ENCODE measurements around the gene IYD. TPM values are rescaled to one million over a fixed set of nuclear protein-coding genes. Genes with fewer than 3 reads are reported as not detected.

The IYD gene
- total and polyA plus RNA-seq, 4 donors, result 1.6 TPM; not detected in 3

DNA sequence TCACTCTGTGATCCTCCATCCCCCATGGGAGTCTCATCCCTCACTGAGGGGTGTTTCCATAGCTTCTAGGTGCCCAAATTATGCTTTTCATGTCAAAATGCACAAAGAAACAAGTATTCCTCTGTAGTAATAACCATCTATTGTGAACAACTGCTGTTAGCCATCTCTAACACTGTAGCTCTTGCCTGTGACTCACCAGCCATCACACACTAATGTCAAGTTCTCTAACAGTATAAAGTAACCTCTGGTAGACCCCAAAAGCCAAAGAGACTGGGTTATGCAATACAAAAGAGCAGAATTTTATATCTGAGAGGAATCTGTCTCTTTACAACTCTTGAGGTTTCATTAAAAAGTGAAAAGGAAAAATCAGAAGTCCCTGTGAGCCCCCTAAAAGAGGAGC lies 25.4 kb upstream of the IYD start:
- Histone ChIP-seq H3K27ac (ENCODE audit: low read depth in 1 of 2, low read length in 2 of 2) (no peak overlapping the region), H3K4me1 (ENCODE audit: control insufficient read depth in 1 of 2, insufficient read depth in 2 of 2, low read length in 2 of 2) (no peaks in the 10 kb centered on the region), H3K27me3 (ENCODE audit: control insufficient read depth in 1 of 2, insufficient read depth in 2 of 2, low read length in 1 of 2) (no peaks in the 10 kb centered on the region), H3K4me3 (ENCODE audit: low read length in 2 of 2) (no peak overlapping the region), H3K36me3 (ENCODE audit: control insufficient read depth in 1 of 2, insufficient read depth in 2 of 2, low read length in 1 of 2) (no peaks in the 10 kb centered on the region), H3K9me3 (ENCODE audit: control insufficient read depth, low read length) (no peaks in the 10 kb centered on the region)
- no peak for ATAC-seq (ENCODE audit: low FRiP score)
- intact Hi-C loops (cut with DNase I), result no loop called here
- no peak for DNase-seq

DNA sequence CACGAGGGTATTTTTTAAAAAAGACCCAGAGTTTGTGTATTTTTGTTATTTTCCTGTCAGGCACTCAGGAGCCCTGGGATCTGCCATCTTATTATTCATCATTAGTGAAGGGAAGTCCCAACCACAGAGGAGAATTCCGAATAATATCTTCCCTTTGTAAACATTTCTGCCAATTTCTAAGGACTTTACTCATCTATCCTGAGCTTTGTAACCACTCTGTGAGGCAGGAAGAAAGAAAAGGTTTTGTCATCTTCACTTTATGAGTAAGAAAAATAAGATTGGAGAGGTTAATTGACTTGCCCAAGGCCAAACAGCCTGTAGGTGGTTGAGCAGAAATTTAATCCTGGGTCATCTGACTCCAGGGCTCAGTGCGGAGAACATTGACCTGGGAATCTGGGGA lies 23.0 kb upstream of the IYD start:
- ATAC-seq (ENCODE audit: low FRiP score) (no peak), DNase-seq (no peak)
- H3K4me3 ChIP-seq (ENCODE audit: low read length in 2 of 2), result no peak overlapping the region
- no peaks in the 10 kb centered on the region for H3K9me3 ChIP-seq (ENCODE audit: control insufficient read depth, low read length)
- no peaks in the 10 kb centered on the region for H3K27me3 ChIP-seq (ENCODE audit: control insufficient read depth in 1 of 2, insufficient read depth in 2 of 2, low read length in 1 of 2)
- no peaks in the 10 kb centered on the region for H3K36me3 ChIP-seq (ENCODE audit: control insufficient read depth in 1 of 2, insufficient read depth in 2 of 2, low read length in 1 of 2)
- intact Hi-C loops (cut with DNase I), result no loop called here
- no peak overlapping the region for H3K27ac ChIP-seq (ENCODE audit: low read depth in 1 of 2, low read length in 2 of 2)
- WGBS, 2 donors, result 55 to 71% methylated on average over 3 of the region's 3 CpGs
- no peaks in the 10 kb centered on the region for H3K4me1 ChIP-seq (ENCODE audit: control insufficient read depth in 1 of 2, insufficient read depth in 2 of 2, low read length in 2 of 2)

DNA sequence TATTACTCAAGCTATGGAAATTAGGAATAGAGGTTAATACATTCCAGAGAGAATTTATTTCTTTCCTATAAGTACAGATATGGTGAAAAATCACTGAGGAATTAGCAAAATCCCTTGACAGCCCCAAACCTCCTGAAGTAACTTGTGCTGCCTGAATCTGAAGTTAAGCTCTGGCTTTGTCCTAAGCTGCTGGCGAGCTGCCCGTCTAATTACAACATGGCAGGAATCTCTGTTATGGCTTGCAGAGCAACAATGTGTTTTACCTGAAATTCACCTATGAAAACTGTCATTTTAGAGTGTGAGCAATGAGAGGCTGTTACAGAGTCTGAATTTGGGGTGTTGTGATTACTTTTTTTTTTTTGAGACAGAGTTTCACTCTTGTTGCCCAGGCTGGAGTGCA lies 22.5 kb upstream of the IYD start:
- no peak for ATAC-seq (ENCODE audit: low FRiP score)
- intact Hi-C loops (cut with DNase I), result no loop called here
- WGBS, 2 donors, result 70 to 80% methylated on average over 2 of the region's 2 CpGs

DNA sequence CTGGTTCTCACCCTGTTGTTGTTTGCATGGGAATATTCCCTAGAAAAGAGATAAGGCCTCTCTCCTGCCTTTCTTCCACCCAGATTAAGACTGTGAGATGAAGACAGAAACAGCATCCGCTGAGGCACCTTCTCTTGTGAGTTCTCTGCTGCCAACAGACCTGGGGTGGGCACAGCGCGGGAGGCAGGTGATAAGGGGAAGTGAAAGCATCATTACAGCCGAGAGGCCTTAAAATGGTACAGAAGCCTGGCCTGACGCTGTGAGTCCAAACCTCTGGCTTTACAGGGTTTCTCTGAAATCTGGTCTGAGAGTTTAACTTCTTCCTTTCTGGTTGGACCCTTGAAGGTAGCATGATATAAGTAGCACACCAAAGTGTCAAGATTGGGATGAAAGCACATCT lies 21.0 kb upstream of the IYD start:
- intact Hi-C loops (cut with DNase I), result no loop called here
- DNase-seq (no peak), ATAC-seq (ENCODE audit: low FRiP score) (no peak)

More for the DNA sequence above, 22.5 kb upstream of the IYD start:
- H3K9me3 ChIP-seq (ENCODE audit: control insufficient read depth, low read length), result no peaks in the 10 kb centered on the region
- no peaks in the 10 kb centered on the region for H3K27me3 ChIP-seq (ENCODE audit: control insufficient read depth in 1 of 2, insufficient read depth in 2 of 2, low read length in 1 of 2)
- DNase-seq, result no peak
- H3K27ac ChIP-seq (ENCODE audit: low read depth in 1 of 2, low read length in 2 of 2), result no peak overlapping the region
- no peaks in the 10 kb centered on the region for H3K4me1 ChIP-seq (ENCODE audit: control insufficient read depth in 1 of 2, insufficient read depth in 2 of 2, low read length in 2 of 2)
- H3K4me3 ChIP-seq (ENCODE audit: low read length in 2 of 2), result no peak overlapping the region
- H3K36me3 ChIP-seq (ENCODE audit: control insufficient read depth in 1 of 2, insufficient read depth in 2 of 2, low read length in 1 of 2), result no peaks in the 10 kb centered on the region

DNA sequence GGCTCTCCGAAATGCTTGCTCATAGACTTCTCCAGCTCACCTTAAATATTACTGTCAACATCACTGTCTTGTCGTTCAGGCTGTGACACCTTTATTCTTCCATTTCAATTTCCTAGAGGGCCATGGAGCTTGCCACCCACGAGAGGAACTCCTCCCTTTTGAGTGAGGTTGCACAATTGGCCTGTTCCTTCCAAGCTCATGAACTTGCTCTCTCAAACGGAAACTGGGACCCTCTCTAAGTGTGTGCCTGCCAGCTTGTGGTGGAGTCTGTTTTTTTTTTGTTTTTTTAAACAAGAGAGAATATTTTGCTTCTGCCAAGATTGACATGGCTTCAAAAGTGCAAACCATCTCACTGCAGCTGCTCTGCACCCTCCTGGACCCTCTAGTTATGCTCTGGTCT lies 19.3 kb upstream of the IYD start:
- Histone ChIP-seq H3K27me3 (ENCODE audit: control insufficient read depth in 1 of 2, insufficient read depth in 2 of 2, low read length in 1 of 2) (no peaks in the 10 kb centered on the region), H3K27ac (ENCODE audit: low read depth in 1 of 2, low read length in 2 of 2) (no peak overlapping the region), H3K4me3 (ENCODE audit: low read length in 2 of 2) (no peak overlapping the region), H3K36me3 (ENCODE audit: control insufficient read depth in 1 of 2, insufficient read depth in 2 of 2, low read length in 1 of 2) (no peaks in the 10 kb centered on the region), H3K9me3 (ENCODE audit: control insufficient read depth, low read length) (no peaks in the 10 kb centered on the region), H3K4me1 (ENCODE audit: control insufficient read depth in 1 of 2, insufficient read depth in 2 of 2, low read length in 2 of 2) (no peaks in the 10 kb centered on the region)
- 64 to 71% methylated on average over 4 of the region's 4 CpGs for WGBS, 2 donors
- DNase-seq, result no peak
- ATAC-seq (ENCODE audit: low FRiP score), result no peak
- intact Hi-C loops (cut with DNase I), result no loop called here

More for the DNA sequence above, 21.0 kb upstream of the IYD start:
- H3K27ac ChIP-seq (ENCODE audit: low read depth in 1 of 2, low read length in 2 of 2), result no peak overlapping the region
- WGBS, 2 donors, result 87 to 94% methylated on average over 5 of the region's 5 CpGs
- H3K27me3 ChIP-seq (ENCODE audit: control insufficient read depth in 1 of 2, insufficient read depth in 2 of 2, low read length in 1 of 2), result no peaks in the 10 kb centered on the region
- H3K4me3 ChIP-seq (ENCODE audit: low read length in 2 of 2), result no peak overlapping the region
- no peaks in the 10 kb centered on the region for H3K36me3 ChIP-seq (ENCODE audit: control insufficient read depth in 1 of 2, insufficient read depth in 2 of 2, low read length in 1 of 2)
- H3K9me3 ChIP-seq (ENCODE audit: control insufficient read depth, low read length), result no peaks in the 10 kb centered on the region
- H3K4me1 ChIP-seq (ENCODE audit: control insufficient read depth in 1 of 2, insufficient read depth in 2 of 2, low read length in 2 of 2), result no peaks in the 10 kb centered on the region

DNA sequence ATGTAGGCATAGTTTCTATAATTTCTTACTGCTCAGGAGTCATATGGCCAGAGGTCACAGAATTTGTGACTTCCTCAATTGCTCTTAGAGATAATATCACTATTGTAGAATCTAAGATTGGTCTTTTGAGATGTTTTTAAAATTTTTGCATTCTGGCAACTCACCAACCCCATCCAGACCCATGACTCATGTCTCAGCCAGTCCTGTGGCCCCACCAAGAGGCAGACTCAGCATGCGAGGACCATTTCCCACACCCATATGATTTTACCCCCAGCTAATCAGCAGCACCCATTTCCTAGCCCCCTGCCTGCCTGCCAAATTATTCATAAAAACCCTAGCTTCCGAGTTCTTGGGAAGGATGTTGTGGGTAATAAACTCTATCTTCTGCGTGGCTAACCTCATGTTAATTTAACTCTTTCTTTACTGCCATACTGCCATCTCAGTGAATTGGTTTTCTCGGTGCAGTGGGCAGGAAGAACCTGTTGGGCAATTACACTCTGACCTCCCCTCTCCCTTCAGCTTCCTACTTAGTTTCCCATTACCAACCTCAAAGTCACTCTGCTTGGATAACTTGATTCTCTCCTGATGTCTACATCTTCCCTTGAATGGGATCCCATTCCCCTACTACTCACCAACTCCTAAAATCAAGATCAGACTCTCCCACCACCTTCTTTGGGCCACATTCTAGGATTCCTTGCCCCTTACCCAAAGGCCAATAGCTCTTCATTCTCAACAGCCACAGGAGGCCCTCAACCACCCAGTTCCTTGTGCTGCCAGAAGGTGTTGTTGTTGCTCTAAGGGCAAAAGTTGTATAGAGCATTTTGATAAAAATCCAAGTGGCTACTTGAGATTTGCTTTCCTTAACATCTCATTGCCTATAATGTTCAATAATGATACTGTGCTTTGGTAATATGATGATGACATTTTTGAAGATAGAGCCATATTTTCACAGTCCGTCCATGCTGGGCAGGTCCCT lies 16.2 kb upstream of the IYD start:
- H3K27me3 ChIP-seq (ENCODE audit: control insufficient read depth in 1 of 2, insufficient read depth in 2 of 2, low read length in 1 of 2), result no peaks in the 10 kb centered on the region
- no peaks in the 10 kb centered on the region for H3K9me3 ChIP-seq (ENCODE audit: control insufficient read depth, low read length)
- WGBS, 2 donors, result 67 to 74% methylated on average over 5 of the region's 5 CpGs
- no peak overlapping the region for H3K27ac ChIP-seq (ENCODE audit: low read depth in 1 of 2, low read length in 2 of 2)
- intact Hi-C loops (cut with DNase I), result no loop called here
- no peak overlapping the region for H3K4me3 ChIP-seq (ENCODE audit: low read length in 2 of 2)
- ATAC-seq (ENCODE audit: low FRiP score), result no peak
- no peaks in the 10 kb centered on the region for H3K36me3 ChIP-seq (ENCODE audit: control insufficient read depth in 1 of 2, insufficient read depth in 2 of 2, low read length in 1 of 2)
- no peaks in the 10 kb centered on the region for H3K4me1 ChIP-seq (ENCODE audit: control insufficient read depth in 1 of 2, insufficient read depth in 2 of 2, low read length in 2 of 2)
- no peak for DNase-seq

DNA sequence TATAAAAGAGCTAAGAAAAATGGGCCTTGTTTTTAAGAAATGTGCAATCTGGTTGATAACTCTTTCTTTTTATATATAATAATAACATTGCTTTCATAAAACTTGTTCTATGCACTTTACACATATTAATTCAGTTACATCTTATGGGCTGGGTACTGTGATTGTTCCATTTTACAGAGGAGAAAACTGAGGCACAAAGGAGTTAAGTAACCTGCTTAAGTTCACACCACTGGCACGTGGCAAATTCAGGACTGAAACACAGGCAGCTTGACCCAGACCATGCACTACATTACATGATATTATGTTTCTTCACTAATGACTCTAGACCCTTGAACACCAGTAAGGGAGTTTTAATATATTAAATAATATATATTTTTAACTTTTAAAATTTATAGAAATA lies 15.4 kb upstream of the IYD start:
- WGBS, 2 donors, result 91% methylated on average over 1 of the region's 1 CpG
- H3K4me3 ChIP-seq (ENCODE audit: low read length in 2 of 2), result no peak overlapping the region

DNA sequence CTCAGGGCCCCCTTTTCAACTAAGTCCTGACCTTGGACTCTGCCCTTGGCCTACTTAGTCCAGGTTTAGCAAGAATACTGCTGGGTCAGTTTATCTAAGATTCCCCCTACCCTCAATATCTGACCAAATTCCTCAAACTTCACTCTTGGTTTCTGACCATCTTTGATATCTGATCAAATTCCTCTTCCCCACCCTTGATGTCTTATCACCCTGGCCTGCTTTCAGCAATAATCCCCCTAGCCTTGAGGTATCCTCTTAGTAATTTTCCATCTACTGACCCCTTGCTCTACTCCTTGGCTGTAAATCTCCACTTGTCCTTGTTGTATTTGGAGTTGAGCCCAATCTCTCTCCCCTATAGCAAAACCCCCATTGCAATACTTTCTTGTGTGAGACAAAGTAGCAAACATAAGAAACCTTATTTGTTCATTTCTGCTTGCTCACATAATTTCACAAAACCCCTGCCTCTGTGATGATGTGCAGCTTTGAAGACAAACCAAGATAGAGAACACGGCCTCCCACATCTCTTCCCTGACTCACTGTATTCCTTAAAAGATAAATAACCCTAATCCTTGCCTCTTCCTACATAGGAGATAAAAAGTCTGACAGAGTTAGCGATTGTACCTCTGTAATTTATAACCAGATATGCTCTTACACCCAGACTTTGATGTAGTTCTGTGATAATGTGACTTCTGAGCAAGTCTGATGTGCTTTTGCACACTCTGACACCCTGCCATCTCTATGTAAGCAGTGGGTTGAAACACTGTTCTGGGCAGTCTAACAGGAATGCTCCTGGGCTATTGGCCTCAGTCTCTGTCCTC lies 13.8 kb upstream of the IYD start:
- H3K27ac ChIP-seq (ENCODE audit: low read depth in 1 of 2, low read length in 2 of 2), result no peak overlapping the region
- intact Hi-C loops (cut with DNase I), result no loop called here
- no peaks in the 10 kb centered on the region for H3K36me3 ChIP-seq (ENCODE audit: control insufficient read depth in 1 of 2, insufficient read depth in 2 of 2, low read length in 1 of 2)
- no peaks in the 10 kb centered on the region for H3K27me3 ChIP-seq (ENCODE audit: control insufficient read depth in 1 of 2, insufficient read depth in 2 of 2, low read length in 1 of 2)
- WGBS, 2 donors, result 32 to 75% methylated on average over 2 of the region's 2 CpGs
- DNase-seq (no peak), ATAC-seq (ENCODE audit: low FRiP score) (no peak)
- no peaks in the 10 kb centered on the region for H3K9me3 ChIP-seq (ENCODE audit: control insufficient read depth, low read length)
- H3K4me1 ChIP-seq (ENCODE audit: control insufficient read depth in 1 of 2, insufficient read depth in 2 of 2, low read length in 2 of 2), result no peaks in the 10 kb centered on the region
- no peak overlapping the region for H3K4me3 ChIP-seq (ENCODE audit: low read length in 2 of 2)

More for the DNA sequence above, 15.4 kb upstream of the IYD start:
- DNase-seq (no peak), ATAC-seq (ENCODE audit: low FRiP score) (no peak)
- Histone ChIP-seq H3K27me3 (ENCODE audit: control insufficient read depth in 1 of 2, insufficient read depth in 2 of 2, low read length in 1 of 2) (no peaks in the 10 kb centered on the region), H3K9me3 (ENCODE audit: control insufficient read depth, low read length) (no peaks in the 10 kb centered on the region), H3K36me3 (ENCODE audit: control insufficient read depth in 1 of 2, insufficient read depth in 2 of 2, low read length in 1 of 2) (no peaks in the 10 kb centered on the region), H3K4me1 (ENCODE audit: control insufficient read depth in 1 of 2, insufficient read depth in 2 of 2, low read length in 2 of 2) (no peaks in the 10 kb centered on the region), H3K27ac (ENCODE audit: low read depth in 1 of 2, low read length in 2 of 2) (no peak overlapping the region)
- intact Hi-C loops (cut with DNase I), result no loop called here

All from aorta (tissue), 5 donors.